CD4-positive, alpha-beta memory T cell (primary cell): ENCODE results near the gene FNIP1. TPM values are rescaled to one million over a fixed set of nuclear protein-coding genes. Genes with fewer than 3 reads are reported as not detected.

ENCODE experiments used
- CTCF ChIA-PET: fragments of 350-600 bp; sonication (Branson Sonifier 250); formaldehyde crosslinking; loops from one replicate; lab custom pipeline; 2021; ENCODE audit warnings: inconsistent platforms; ENCODE audit not compliant: partially characterized antibody; lab: Charles Lee
- POLR2A ChIA-PET: fragments of 350-600 bp; sonication (Branson Sonifier 250); formaldehyde crosslinking; loops from one replicate; lab custom pipeline; 2021; ENCODE audit not compliant: partially characterized antibody; lab: Charles Lee
- DNase-seq, 5 donors: peaks; one replicate each; pipeline versions ENCODE4 v3.0.0 to v3.0.0-alpha.2; 2020 to 2022; ENCODE audit warnings: mixed read lengths in 1 of 5
- H3K27ac ChIP-seq: one replicate; pipeline ENCODE4 v1.7.0; 2013; ENCODE audit warnings: low read depth, low read length
- H3K27me3 ChIP-seq: 2 replicates; pipeline ENCODE4 v1.7.0; 2013; ENCODE audit warnings: mild to moderate bottlenecking, low read length, moderate library complexity; ENCODE audit not compliant: insufficient read depth
- H3K36me3 ChIP-seq: 2 replicates; pipeline ENCODE4 v1.7.0; 2013; ENCODE audit warnings: mild to moderate bottlenecking, low read length, moderate library complexity; ENCODE audit not compliant: insufficient read depth
- H3K4me1 ChIP-seq: 2 replicates; pipeline ENCODE4 v1.7.0; 2013; ENCODE audit warnings: mild to moderate bottlenecking, low read length, moderate library complexity; ENCODE audit not compliant: insufficient read depth
- H3K4me3 ChIP-seq, 2 donors: one replicate each; pipeline ENCODE4 v1.7.0; 2013; ENCODE audit warnings: low read length in 2 of 2, mild to moderate bottlenecking in 1 of 2
- H3K9me3 ChIP-seq, 2 donors: one replicate each; pipeline ENCODE4 v1.7.0; 2013; ENCODE audit warnings: low read length in 2 of 2, control low read depth in 1 of 2; ENCODE audit not compliant: control insufficient read depth in 1 of 2
- H3K27ac Mint-ChIP-seq, 7 donors: one replicate each; pipeline ENCODE4 v1.8.0; 2020 to 2021; ENCODE audit warnings: mixed read lengths in 7 of 7, mild to moderate bottlenecking in 6 of 7, inconsistent platforms in 3 of 7, moderate library complexity in 3 of 7
- H3K27me3 Mint-ChIP-seq, 2 donors: one replicate each; pipeline ENCODE4 v1.8.0; 2020 to 2021; ENCODE audit warnings: mixed read lengths in 2 of 2
- H3K36me3 Mint-ChIP-seq, 2 donors: one replicate each; pipeline ENCODE4 v1.8.0; 2020 to 2021; ENCODE audit warnings: mixed read lengths in 2 of 2, inconsistent platforms in 1 of 2, mild to moderate bottlenecking in 1 of 2
- H3K4me1 Mint-ChIP-seq, 4 donors: one replicate each; pipeline ENCODE4 v1.8.0; 2020 to 2021; ENCODE audit warnings: mixed read lengths in 4 of 4, mild to moderate bottlenecking in 1 of 4
- H3K4me3 Mint-ChIP-seq, 8 donors: one replicate each; pipeline ENCODE4 v1.8.0; 2020 to 2021; ENCODE audit warnings: mixed read lengths in 8 of 8, mild to moderate bottlenecking in 7 of 8, moderate library complexity in 6 of 8, inconsistent platforms in 3 of 8
- H3K9me3 Mint-ChIP-seq, 8 donors: one replicate each; pipeline ENCODE4 v1.8.0; 2020 to 2021; ENCODE audit warnings: mixed read lengths in 8 of 8, mild to moderate bottlenecking in 5 of 8, inconsistent platforms in 3 of 8, moderate library complexity in 1 of 8
- intact Hi-C: fragments of 100-400 bp; cut with micrococcal nuclease; formaldehyde crosslinking; loops from one replicate; pipeline ENCODE4 v1.15.1; 2023
- polyA plus RNA-seq, 2 donors: library from polyadenylated mRNA; unstranded; fragments of 300-500 nt; fragmentation: Illumina TruSeq; gene quantifications; one replicate each; pipeline ENCODE4 v1.2.3, GENCODE V29; 2021
- total RNA-seq, 2 experiments: library from RNA; stranded (reverse); gene quantifications; one replicate each; pipeline ENCODE4 v1.2.3, GENCODE V29; 2021

Gene FNIP1
- total and polyA plus RNA-seq, 4 experiments from 2014 or later, result 8.2 to 35.9 (median 23.3) TPM

DNA sequence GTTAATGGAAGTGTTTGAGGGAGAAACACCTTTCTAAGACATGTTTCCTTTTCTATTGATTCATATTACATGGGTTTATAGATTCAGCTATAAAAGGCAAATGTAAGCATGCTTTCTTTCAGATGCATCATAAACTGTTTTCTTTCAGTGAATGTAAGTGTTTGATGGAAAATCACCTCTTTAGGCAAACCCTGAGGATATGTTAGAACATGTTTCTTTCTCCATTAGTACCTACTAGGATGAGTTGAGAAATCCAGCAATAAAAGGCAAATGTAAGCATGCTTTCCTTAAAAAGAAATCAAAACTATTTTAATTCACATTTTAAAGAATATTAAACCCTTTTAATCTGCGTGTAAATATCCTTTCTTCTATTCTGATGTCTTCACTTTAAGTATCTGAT lies 31.6 kb downstream of the FNIP1 start:
- Histone ChIP-seq H3K27ac (no peak overlapping the region), H3K27me3 (no peaks in the 10 kb centered on the region), H3K4me1 (no peaks in the 10 kb centered on the region), H3K36me3 (no peaks in the 10 kb centered on the region), H3K9me3 (no peaks in the 10 kb centered on the region), H3K4me3 (no peak overlapping the region)
- Mint-ChIP-seq H3K4me1 (peaks cover 24 to 42% (median 32%) of the 10 kb centered on the region in 4 donors), H3K27me3 (no peaks in the 10 kb centered on the region), H3K36me3 (peaks cover 25 to 33% of the 10 kb centered on the region in 2 donors), H3K9me3 (peaks cover 0 to 22% (median 3%) of the 10 kb centered on the region in 8 donors), H3K27ac (no peak overlapping the region), H3K4me3 (no peak overlapping the region)
- ChIA-PET CTCF (no interaction called here), POLR2A (no interaction called here)
- intact Hi-C loops, result no loop called here
- no peak for DNase-seq

DNA sequence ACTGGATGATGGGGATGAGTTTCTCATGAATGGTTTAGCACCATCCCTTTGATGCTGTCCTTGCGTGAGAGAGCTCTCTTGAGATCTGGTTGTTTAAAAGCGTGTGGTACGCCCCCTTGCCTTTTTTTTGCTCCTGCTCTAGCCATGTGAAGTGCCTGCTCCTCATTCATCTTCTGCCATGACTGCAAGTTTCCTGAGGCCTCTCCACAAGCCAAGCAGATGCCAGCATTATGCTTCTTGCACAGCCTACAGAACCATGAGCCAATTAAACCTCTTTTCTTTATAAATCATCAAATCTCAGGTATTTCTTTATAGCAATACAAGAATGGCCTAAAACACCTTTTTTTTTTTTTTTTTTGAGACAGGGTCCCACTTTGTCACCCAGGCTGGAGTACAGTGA lies 32.8 kb downstream of the FNIP1 start:
- ChIA-PET CTCF (interaction anchor here (0.6 kb wide), 1 partner anchor 244 kb away, joined by 3 read pairs; no protein-coding TSS in a partner anchor), POLR2A (no interaction called here)
- Histone ChIP-seq H3K27me3 (no peaks in the 10 kb centered on the region), H3K4me1 (peaks cover 5% of the 10 kb centered on the region), H3K4me3 (no peak overlapping the region), H3K36me3 (no peaks in the 10 kb centered on the region), H3K27ac (no peak overlapping the region), H3K9me3 (no peaks in the 10 kb centered on the region)
- intact Hi-C loops, result no loop called here
- Mint-ChIP-seq H3K36me3 (peaks cover 25 to 33% of the 10 kb centered on the region in 2 donors), H3K27me3 (no peaks in the 10 kb centered on the region), H3K27ac (no peak overlapping the region), H3K9me3 (peaks cover 0 to 22% (median 3%) of the 10 kb centered on the region in 8 donors), H3K4me1 (peaks cover 25 to 51% (median 37%) of the 10 kb centered on the region in 4 donors), H3K4me3 (no peak overlapping the region)
- no peak for DNase-seq

DNA sequence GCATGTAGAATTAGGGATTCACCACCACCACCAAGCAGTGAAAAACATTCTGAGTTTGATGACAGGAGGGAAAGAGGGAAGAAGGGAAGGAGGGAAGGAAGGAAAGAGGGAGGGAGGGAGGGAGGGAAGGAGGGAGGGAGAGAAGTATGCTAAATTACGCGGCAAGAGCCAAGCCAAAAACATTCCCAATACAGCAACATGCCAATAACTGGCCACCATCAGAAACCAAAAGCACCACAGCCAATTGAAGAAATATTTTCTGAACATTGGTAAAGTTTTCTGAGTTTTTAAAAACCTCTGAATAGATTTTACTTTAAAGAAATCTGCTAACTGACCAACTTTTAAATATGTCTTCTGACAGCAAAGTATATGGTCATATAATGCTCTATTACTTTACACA lies 36.0 kb downstream of the FNIP1 start:
- Mint-ChIP-seq H3K36me3 (peaks cover 19 to 27% of the 10 kb centered on the region in 2 donors), H3K27me3 (no peaks in the 10 kb centered on the region), H3K9me3 (peaks cover 0 to 22% (median 3%) of the 10 kb centered on the region in 8 donors), H3K4me3 (no peak overlapping the region), H3K27ac (no peak overlapping the region), H3K4me1 (peaks cover 25 to 51% (median 37%) of the 10 kb centered on the region in 4 donors)
- Histone ChIP-seq H3K27ac (no peak overlapping the region), H3K4me1 (peaks cover 31% of the 10 kb centered on the region), H3K27me3 (no peaks in the 10 kb centered on the region), H3K4me3 (no peak overlapping the region), H3K36me3 (no peaks in the 10 kb centered on the region), H3K9me3 (no peaks in the 10 kb centered on the region)
- ChIA-PET CTCF (no interaction called here), POLR2A (no interaction called here)
- intact Hi-C loops, result no loop called here
- no peak for DNase-seq

DNA sequence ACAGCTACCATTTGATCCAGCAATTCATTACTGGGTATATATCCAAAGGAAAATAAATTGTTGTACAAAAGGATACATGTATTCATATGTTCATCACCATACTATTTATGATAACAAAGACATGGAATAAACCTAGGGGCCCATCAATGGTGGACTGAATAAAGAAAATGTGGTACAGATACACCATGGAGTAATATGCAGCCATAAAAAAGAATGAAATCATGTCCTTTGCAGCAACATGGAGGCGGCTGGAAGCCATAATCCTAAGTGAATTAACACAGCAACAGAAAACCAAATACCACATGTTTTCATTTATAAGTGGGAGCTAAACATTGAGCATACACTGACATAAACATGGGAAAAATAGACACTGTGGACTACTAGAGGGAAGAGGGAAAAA lies 37.1 kb downstream of the FNIP1 start:
- no peak for DNase-seq
- peaks cover 31% of the 10 kb centered on the region for H3K4me1 ChIP-seq
- no peak overlapping the region for H3K4me3 ChIP-seq
- no peak overlapping the region for H3K27ac ChIP-seq
- intact Hi-C loops, result no loop called here
- H3K27me3 ChIP-seq, result no peaks in the 10 kb centered on the region
- POLR2A ChIA-PET, result no interaction called here
- Mint-ChIP-seq H3K9me3 (peaks cover 0 to 18% (median 3%) of the 10 kb centered on the region in 8 donors), H3K36me3 (peaks cover 11 to 18% of the 10 kb centered on the region in 2 donors), H3K27me3 (no peaks in the 10 kb centered on the region), H3K27ac (no peak overlapping the region), H3K4me1 (peaks cover 25 to 46% (median 37%) of the 10 kb centered on the region in 4 donors), H3K4me3 (no peak overlapping the region)
- H3K36me3 ChIP-seq, result no peaks in the 10 kb centered on the region
- CTCF ChIA-PET, result no interaction called here
- no peaks in the 10 kb centered on the region for H3K9me3 ChIP-seq

GRCh38 chr5:131758520-131758900 lies 38.3 kb downstream of the FNIP1 start:
- POLR2A ChIA-PET, result no interaction called here
- CTCF ChIA-PET, result no interaction called here
- peak overlapping the region in 4 of 7 donors; percentile 13 to 77 (median 62) for H3K27ac Mint-ChIP-seq
- Histone ChIP-seq H3K4me1 (peaks cover 31% of the 10 kb centered on the region), H3K36me3 (no peaks in the 10 kb centered on the region), H3K27me3 (no peaks in the 10 kb centered on the region), H3K9me3 (no peaks in the 10 kb centered on the region), H3K27ac (no peak overlapping the region), H3K4me3 (no peak overlapping the region)
- H3K4me3 Mint-ChIP-seq, result peak overlapping the region in 2 of 8 donors; percentile 0 to 60
- intact Hi-C loops, result no loop called here
- H3K4me1 Mint-ChIP-seq, result peaks cover 28 to 50% (median 41%) of the 10 kb centered on the region in 4 donors
- DNase-seq, result no peak
- no peaks in the 10 kb centered on the region for H3K27me3 Mint-ChIP-seq
- peaks cover 3 to 10% of the 10 kb centered on the region in 2 donors for H3K36me3 Mint-ChIP-seq
- H3K9me3 Mint-ChIP-seq, result peaks cover 0 to 7% (median 0%) of the 10 kb centered on the region in 8 donors

DNA sequence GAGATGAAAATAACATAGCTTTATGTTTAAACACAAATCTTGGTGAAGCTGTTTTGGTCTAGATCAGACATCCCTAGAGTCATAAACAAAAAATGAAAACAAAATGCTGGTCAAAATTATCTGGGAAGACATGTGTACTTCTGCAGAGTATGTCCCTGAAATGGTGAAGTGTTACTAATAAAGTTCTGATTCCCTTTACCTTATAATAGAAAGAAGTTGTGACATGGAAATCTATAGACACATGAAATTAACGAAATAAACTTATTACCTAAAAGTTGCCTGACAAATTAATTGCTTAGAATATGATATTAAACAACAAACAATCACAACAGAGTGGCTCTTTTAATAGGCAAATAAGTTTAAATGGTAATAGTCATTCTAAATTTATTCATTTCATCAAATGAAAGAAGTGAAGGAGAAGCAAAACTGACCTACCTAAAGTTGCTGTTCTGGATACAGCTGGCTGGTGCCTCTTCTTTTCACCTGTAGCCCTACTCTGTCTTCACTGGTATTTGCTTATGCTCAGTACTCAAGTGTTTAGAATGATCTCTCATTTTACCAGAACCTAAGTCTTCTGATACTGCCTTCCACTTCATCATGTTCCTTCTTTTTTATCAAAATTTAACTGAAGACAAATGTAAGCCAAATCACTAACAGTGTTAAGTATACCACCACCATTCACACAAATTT lies 38.8 kb downstream of the FNIP1 start:
- H3K36me3 Mint-ChIP-seq, result peaks cover 2 to 11% of the 10 kb centered on the region in 2 donors
- Histone ChIP-seq H3K4me1 (peaks cover 31% of the 10 kb centered on the region), H3K4me3 (no peak overlapping the region), H3K27me3 (no peaks in the 10 kb centered on the region), H3K9me3 (no peaks in the 10 kb centered on the region), H3K36me3 (no peaks in the 10 kb centered on the region), H3K27ac (no peak overlapping the region)
- no peak for DNase-seq
- POLR2A ChIA-PET, result no interaction called here
- H3K4me3 Mint-ChIP-seq, result peak overlapping the region in 1 of 8 donors; percentile 2
- intact Hi-C loops, result no loop called here
- no peak overlapping the region for H3K27ac Mint-ChIP-seq
- CTCF ChIA-PET, result no interaction called here
- H3K4me1 Mint-ChIP-seq, result peaks cover 30 to 50% (median 44%) of the 10 kb centered on the region in 4 donors
- H3K27me3 Mint-ChIP-seq, result no peaks in the 10 kb centered on the region
- peaks cover 0 to 4% (median 0%) of the 10 kb centered on the region in 8 donors for H3K9me3 Mint-ChIP-seq

- Histone ChIP-seq H3K27me3 (no peaks in the 10 kb centered on the region), H3K9me3 (no peaks in the 10 kb centered on the region), H3K27ac (no peak overlapping the region), H3K4me1 (peaks cover 31% of the 10 kb centered on the region), H3K4me3 (no peak overlapping the region), H3K36me3 (no peaks in the 10 kb centered on the region)
- CTCF ChIA-PET, result no interaction called here
- no peak for DNase-seq
- H3K9me3 Mint-ChIP-seq, result no peaks in the 10 kb centered on the region
- intact Hi-C loops, result no loop called here
- H3K4me1 Mint-ChIP-seq, result peaks cover 28 to 45% (median 37%) of the 10 kb centered on the region in 4 donors
- H3K27me3 Mint-ChIP-seq, result no peaks in the 10 kb centered on the region
- H3K27ac Mint-ChIP-seq, result no peak overlapping the region
- H3K4me3 Mint-ChIP-seq, result no peak overlapping the region
- peaks cover 0 to 4% of the 10 kb centered on the region in 2 donors for H3K36me3 Mint-ChIP-seq
- POLR2A ChIA-PET, result no interaction called here
Measured at GRCh38 chr5:131756942-131757341, 39.9 kb downstream of the FNIP1 start.
